D341Med (cell line): Measurements from ENCODE around the gene MARK3.

ENCODE experiments used
- DNase-seq: peaks from one replicate; pipeline ENCODE4 v3.0.0; 2012; ENCODE audit warnings: low spot score

The MARK3 gene

DNA sequence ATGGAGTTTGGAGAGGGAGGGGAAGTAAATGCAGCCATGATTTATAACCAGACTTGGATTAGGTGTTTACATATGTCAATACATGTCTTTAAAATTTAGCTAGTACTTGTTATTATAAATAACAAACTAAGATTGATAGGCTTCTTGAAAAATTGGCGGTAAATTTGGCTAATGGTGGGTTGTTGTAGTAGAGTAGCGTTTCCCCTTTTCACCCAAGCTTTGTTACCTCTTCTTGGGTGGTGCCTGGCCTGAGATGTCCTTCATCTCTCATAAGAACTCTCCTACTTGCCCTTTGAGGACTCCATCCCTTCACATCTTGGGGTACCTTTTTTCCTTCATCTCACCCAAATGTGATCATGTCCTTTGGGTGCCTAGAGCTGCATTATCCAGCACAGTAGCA, 11.2 kb downstream of the MARK3 start:
- DNase-seq: no peak

DNA sequence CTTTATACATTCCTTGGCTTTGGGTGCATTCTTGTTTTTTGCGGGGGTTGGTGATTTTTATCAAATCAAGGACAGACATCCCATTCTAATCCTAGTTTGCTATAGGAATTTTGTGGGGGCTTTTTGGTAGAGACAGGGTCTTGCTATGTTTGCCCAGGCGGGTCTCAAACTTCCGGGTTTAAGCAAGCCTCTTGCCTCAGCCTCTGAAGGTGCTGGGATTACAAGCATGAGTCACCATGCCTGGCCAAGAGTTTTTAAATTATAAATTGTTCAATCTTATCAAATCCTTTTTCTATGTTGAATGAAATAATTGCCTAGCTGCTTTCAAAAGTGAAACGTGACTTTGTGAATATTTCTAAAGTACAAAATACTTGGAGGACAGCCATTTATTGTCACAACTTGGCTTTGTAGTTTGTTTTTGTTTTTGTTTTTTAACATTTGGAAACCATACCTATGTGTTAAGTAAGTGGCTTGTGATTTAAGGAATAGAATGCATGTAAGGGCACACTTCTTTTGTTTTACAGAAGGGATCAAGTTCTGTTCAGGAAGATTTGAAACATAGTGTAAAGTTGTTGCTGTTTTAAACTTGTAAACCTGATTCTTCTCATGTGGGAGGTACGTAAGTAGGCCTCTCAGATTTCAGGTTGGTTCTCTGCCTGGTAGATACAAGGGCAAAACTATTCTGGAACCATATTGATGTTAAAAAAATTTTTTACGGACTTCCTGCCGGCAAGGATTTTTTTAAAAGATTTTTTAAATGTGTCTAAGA, 13.4 kb downstream of the MARK3 start:
- DNase-seq: no peak

DNA sequence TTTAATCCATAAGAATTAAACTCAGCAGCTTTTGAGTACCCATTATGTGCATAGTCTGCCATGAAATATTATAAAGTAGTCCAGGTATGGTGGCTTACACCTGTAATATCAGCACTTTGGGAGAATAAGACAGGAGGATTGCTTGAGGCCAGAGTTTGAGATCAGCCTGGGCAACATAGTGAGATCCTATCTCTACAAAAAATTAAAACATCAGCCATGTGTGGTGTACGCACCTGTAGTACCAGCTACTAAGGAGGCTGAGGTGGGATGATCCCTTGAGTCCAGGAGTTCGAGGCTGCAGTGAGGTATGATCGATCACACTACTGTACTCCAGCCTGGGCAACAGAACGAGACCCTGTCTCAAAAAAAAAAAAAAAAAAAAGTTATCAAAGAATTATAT, 15.3 kb downstream of the MARK3 start:
- no peak for DNase-seq

DNA sequence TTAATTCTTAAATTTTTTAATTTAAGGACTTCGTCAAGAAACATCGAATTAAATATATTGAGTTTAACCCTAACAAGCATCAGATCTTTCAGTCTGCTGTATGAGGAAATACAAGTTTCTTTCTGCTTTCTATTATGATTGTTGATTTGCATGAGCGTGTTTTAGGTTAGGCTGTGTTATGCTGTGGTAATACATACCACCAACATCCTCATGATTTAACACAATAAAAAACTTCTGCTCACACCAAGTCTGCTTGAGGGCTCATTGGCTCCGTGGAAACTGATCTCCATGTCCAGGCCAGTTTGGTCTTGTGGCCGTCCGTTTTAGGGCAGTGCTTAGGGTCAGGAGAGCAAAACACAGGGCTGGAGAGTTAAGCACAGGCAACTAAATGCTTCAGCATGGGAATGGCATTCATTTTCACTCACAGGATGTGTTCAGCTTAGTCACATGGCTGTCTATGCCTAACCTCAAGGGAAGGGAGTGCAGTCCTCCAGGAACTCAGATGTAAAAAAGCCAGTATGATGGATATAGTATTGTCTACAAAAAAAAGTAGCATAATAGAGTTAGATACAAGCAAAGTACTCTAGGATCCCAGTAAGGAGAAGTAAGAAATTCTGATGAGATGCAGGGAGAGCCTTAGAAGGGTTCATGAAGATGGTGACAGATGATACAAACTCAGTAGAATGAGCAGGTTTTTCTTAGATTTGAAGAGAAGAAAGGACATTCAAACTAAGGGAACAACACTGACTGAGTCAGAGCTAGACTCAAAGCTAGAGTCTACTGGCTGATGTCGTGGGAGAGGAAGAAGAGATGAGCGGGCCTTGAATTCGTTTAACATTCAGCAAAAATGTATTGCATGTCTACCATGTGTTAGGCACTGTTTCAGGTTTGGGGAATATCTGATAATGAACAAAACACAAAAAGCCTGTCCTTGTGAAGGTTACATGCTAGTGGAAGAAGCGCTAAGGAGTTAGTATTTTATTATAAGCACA, 16.3 kb downstream of the MARK3 start:
- DNase-seq: no peak

DNA sequence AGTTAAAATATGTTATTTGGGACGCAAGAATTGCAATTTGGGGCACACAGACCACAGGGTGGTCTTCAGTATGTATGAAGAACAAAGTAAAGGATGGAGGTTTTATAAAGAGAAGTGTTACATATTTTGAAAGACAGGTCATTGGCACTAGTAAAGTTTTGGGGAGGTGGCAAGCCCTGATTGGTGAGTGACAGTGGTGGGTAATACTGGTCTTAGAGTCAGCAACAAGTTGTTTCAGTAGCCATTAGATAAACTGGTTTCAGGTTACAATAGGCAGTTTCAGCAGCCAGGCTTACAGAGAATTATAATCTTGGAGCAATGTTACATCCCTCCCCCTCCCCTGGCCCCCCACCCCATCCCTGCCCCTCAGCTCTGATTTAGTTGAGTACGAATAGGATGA, 17.5 kb downstream of the MARK3 start:
- DNase-seq: no peak

DNA sequence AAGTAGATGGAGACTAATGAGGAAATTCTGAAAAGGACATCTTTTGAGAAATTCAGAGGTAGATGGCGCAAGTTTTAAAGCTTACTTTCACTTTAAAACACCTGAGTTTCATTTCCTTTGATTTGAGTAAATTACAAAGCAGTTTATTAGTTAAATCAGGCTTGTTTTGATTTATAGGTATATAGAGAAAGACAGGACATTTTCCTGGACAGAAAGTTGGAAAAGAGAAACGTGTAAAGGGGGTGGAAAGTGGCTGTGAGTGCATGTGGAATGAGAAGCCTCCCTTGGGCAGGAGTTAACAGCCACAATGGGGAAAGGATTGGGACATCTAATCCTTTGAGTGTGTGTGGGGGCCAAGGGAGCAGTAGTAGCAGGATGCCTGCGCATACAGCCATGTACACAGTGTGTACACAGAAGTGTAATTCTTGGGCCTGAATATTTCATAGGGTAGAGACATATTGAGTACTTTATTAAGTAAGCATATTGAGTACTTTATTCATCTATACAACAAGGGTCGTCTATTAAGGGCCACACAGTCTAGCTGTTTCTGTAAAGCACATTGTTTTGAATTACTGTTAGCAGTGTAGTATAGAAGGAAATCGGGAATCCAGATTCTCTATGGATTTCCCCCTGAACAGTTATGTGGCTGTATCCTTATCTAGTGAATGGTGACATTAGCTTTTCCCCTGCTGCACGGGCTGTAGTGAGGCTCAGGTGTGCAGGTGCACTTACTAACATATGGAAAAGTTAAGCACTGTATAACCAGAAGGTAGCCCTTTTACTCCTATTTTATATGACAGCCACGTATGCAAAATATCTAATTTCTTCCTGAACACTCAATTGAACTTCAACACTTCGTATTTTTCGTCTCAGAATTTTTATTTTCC, 19.1 kb downstream of the MARK3 start:
- peak; percentile 61 for DNase-seq

DNA sequence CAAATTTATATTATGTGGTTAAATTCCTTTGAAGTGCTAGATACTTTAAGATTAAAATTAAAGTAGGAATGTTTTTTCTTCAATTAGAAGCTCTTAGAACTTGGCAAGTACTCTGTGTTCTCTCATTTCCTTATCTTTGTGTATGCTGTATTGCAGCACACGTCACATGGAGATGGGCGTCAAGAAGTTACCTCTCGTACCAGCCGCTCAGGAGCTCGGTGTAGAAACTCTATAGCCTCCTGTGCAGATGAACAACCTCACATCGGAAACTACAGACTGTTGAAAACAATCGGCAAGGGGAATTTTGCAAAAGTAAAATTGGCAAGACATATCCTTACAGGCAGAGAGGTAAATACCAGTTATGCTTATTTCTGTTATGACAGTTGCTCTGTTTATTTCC, 19.7 kb downstream of the MARK3 start:
- DNase-seq: no peak

DNA sequence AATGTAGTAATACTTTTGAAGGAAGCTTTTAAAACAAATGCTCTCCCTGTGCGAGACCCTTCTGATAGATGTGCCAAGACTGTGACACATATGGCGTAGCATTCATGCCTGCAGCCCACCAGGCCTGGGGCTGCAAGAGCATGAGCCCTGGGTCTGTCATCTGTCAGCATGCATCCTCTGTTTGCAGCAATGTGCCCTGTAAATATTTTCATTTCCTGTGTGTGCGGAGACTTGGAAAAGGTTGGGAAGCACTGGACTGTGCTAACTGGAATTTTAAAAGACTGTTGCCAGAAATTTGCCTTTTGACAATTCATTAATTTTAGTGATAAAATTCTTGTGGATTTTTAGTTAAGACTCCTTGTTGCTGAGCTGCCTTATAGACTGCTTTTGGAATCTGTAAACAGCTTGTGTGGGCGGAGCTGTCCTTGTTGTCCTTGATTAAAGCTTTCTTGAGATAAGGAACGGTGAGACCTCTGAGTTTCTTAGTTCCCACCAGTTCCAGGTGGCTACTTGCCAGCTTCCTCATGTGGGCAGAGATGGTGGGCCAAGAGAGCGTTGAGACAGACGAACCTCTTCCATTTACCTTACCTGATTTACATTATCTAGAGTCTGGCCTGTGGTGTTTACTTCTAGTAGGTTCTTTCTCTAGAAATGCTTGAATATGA, 23.4 kb downstream of the MARK3 start:
- DNase-seq: peak; percentile 47

DNA sequence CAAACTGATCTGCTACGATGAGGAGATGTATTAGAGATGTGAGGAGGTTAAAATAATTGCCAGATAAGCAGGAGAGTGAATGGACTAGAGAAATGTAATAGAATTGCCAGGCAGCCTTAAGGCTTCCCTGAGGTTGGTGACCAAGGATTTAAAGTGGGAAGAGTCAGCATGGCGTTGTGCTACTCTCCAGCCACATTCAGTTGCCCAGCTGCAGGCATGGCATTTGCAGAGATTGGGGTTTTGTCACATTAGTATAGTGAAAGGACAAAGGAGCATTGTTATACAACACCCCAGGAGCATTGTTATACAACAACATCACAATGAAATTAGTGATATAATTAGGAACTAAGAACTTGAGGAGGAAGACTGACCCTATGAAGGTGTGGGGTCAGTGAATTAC, 31.7 kb downstream of the MARK3 start:
- no peak for DNase-seq

DNA sequence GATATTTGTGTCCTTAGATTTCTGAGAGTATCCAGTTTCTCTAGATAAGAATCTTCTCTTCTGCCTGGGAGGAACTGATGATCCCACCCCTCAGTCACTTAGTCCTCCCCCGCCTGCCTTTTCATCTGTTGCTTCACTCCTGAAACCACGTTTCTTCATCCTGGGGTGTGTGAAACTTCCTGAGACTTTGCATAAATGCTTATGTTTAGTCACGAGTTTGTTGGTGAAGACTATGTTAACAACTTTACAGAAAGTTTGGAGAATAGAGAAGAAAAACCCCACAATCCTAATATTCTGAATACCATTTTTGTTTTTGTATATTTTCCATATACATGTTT, 33.2 kb downstream of the MARK3 start:
- DNase-seq: no peak

DNA sequence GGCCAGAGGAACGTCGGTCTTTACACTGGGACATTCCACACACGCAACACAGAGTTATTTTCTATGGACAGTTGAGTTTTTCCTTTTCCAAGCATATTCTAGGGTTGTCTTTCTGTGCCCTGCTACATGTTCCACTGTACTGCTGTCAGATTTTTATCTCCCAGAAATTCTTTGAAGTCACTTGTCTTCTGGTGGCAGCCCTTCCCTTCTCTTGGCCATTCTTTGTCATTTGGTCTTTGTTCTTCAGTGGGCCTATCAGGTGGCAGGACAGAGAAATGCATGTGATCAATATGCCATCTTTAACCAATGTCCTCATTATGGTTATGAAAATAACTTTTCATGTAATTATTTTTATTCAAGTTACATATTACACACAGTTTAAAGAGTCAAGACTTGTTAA, 36.3 kb downstream of the MARK3 start:
- no peak for DNase-seq

DNA sequence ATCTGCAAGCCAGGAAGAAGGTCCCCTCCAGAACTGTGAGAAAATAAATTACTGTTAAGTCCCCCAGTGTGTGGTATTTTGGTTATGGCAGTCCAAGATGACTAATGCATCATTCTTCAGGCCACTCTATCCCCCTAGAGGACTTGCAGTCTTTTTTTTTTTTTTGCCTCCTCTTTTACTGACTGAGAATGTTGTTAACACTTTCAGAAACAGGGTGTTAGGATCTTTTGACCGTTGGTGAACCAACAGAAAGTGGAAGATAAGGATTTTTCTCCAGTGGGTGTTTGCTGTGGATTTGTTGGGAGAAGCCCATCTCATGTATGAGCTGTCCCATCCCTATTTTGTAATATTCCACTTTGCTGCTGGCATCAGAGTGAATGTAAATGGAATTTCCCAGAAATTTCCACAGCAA, 37.8 kb downstream of the MARK3 start:
- no peak for DNase-seq

DNA sequence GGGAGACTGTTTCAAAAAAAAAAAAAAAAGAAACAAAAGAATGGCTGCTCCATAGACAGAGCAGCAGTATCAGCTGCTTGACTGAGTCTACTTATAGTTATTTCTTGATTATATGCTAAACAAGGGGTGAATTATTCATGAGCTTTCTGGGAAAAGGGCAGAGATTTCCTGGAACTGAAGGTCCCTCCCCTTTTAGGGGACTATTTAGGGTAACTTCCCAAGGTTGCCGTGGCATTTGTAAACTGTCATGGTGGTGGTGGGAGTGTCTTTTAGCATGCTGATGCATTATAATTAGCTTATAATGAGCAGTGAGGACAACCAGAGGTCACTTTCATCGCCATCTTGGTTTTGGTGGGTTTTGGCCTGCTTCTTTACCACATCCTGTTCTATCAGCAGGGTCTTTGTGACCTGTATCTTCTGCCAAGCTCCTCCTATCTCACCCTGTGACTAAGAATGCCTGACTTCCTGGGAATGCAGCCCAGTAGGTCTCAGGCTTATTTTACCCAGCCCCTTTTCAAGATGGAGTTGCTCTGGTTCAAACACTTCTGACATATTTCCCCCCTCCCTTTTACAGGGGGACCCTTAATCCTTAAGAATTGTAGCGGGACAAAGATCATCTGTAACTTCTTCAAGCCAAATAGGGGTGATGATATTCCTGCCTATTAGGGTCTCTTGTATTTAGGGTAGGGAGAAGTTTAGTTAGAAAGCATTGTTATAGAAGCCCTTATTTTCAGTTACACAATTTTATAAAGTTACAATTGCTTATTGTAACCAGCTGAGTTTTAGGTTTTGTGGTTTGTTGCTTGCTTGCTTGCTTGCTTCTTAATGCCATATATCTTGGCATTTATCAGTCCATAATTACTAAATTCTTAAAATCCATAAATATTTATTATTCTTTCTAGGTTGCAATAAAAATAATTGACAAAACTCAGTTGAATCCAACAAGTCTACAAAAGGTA, 42.5 kb downstream of the MARK3 start:
- DNase-seq: no peak

DNA sequence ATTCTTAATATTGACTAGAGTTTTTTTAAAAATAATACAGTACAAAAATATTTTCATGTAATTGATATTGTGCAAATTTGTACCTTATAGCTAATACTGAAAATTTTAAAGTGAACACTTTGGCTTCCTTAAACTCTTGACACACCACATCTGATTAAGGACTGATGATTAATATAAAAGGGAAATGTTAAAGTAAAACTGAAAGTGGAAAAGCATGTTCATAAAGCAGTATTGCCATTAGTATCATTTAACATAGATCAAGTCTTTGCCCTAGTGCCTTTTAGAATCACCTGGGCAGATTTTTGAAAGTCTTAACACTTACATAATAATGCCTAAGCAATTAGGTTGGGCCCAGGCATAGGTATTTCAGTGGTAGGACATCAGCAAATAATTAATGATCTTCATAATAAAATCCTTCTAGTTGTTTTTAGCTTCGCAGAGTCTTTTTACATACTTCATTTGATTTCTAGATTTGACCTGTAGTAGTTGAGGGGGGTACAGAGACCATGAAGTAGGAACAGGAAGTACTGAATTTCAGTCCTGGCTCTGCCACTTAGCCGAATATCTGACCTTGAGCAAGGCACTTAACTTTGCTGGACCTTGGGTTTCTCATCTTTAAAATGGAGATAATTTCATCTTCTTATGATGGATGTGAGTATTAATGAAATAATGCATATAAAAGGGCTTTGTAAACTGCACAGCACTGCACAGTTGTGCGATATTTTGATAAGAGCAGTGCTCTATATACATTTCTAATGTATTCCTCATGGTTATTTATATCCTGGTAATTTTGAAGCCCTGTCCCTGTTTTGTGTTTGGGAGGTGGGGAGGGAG, 43.7 kb downstream of the MARK3 start:
- no peak for DNase-seq

DNA sequence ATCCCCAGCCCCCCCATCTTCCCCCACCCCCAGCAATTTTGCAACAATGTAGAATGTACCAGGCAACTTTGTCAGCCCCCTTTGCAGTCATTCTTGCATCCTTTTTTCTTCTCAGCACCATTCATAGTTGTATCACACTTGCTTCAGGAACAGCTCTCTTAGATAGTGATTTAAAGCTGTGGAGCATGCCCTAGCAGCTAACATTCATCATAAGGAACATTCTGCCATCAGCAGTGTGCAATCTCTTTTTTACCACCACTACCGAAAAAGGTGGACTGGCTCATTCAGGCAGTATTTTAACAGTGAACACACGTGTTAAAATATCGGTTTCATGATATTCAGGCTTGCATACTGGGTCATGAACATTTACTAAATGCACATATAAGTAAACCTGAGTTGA, 45.1 kb downstream of the MARK3 start:
- no peak for DNase-seq

DNA sequence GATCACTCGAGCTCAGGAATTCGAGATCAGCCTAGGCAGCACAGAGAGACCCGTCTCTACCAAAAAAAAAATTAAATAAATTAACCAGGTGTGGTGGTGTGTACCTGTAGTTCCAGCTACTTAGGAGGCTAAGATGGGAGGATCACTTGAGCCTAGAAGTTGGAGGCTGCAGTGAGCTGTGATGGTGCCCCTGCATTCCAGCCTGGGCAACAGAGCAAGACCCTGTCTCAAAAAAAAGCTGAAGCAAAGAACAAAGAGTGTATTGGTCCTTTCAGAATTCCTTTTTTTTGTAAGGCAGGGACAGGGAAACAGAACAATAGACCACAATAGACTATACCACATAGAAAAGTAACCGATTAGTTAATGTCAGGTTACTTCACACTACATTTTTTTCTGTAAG, 47.4 kb downstream of the MARK3 start:
- DNase-seq: no peak

DNA sequence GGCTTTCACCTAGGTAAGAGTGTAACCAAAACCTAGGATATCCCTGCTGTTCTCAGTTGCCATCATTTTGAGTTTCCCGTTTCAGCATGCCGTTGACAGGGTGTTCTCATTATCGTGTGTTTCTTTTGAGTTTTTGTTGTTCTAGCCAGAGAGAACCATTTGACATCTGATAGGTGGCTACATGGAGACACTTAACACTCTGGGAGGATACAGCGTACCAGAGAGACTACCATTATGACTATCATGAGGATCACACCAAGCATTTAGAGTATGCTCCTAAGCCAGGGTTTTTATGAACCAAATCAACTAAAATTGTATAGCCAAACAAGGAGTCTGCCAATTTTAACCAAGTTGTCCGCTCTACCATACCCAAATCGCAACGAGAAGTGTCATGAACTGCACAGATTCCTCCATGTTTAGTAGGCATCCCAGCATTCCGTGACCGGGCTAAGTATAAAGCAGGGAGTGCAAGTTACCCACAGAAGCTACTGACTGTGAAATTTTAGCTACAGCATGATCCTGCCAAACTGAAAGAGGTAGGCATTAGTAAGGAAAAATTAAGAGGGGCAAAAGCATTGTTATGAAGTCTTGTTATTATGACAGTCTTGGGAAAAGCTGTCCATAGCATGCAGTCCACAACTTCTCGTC, 48.8 kb downstream of the MARK3 start:
- DNase-seq: no peak

DNA sequence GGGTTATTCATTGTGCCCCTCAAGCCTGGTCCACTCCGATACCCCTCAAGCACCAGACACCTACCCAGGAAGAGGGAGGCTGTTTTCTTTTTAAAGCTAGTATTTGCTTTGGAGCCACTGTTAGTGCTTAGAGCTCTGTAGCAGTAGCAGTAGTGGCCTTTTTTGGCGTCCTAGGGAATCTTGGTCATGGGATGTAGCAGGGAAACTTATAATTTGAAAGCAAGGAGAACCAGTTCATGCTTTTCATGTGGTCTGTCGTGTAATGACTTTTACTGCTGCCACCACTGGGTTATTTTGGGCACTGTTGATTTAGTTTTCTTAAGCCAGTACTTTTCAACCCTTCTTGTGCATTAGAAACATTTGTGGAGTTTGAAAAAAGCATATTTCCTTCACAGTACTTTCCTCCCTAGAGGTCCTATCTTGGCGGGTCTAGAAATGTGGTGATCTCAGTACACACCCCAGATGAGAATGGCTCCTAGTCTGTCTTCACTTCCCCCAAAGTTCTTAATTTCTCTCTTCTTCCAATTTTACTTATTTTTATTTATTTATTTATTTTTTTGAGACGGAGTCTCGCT, 49.7 kb downstream of the MARK3 start:
- no peak for DNase-seq

DNA sequence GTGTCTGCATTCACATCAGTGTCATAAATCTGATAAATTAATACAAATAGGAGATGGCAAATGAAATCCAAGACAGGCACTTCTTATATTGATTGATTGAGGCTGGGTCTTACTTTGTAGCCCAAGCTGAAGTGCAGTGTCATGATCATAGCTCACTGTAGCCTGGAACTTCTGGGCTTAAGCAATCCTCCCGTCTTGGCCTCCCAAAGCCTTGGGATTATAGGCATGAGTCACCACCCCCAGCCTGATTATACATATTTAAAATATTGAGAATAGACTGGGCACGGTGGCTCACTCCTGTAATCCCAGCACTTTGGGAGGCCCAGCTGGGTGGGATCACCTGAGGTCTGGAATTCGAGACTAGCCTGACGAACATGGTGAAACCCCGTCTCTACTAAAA, 51.3 kb downstream of the MARK3 start:
- DNase-seq: no peak
